ENCODE measurements around the gene C1QTNF6. TPM values are rescaled to one million over a fixed set of nuclear protein-coding genes. Genes with fewer than 3 reads are reported as not detected.

The C1QTNF6 gene
- total RNA-seq, 1 donor from 2014 or later = 6.0 TPM

GRCh38 chr22:37219533-37219932, 31.5 kb upstream of the C1QTNF6 start:
- Histone ChIP-seq H3K4me1 (ENCODE audit: insufficient read depth, low read length) (no peaks in the 10 kb centered on the region), H4K20me1 (ENCODE audit: insufficient read depth, low read length) (no peaks in the 10 kb centered on the region), H3K79me2 (ENCODE audit: insufficient read depth, low read length) (no peaks in the 10 kb centered on the region), H3K36me3 (ENCODE audit: insufficient read depth, low read length) (no peaks in the 10 kb centered on the region), H2AFZ (ENCODE audit: low read depth, low read length) (no peak overlapping the region), H3K27ac (ENCODE audit: low read depth, low read length) (no peak overlapping the region), H3K4me2 (ENCODE audit: low read length) (no peak overlapping the region), H3K4me3 (ENCODE audit: insufficient read depth, low read depth, low read length) (no peak overlapping the region), H3K9me3 (ENCODE audit: insufficient read depth, low read depth, low read length) (peaks cover 4% of the 10 kb centered on the region), H3K9ac (ENCODE audit: low read length) (no peak overlapping the region), H3K27me3 (ENCODE audit: insufficient read depth, low read length) (peaks cover 10% of the 10 kb centered on the region)
- peaks cover 2% of the 10 kb centered on the region for H3K36me3 Mint-ChIP-seq (ENCODE audit: low read depth, unreplicated experiment)
- peaks cover 17% of the 10 kb centered on the region for H3K9me3 Mint-ChIP-seq (ENCODE audit: unreplicated experiment)
- H3K4me1 Mint-ChIP-seq (ENCODE audit: low read depth, unreplicated experiment) = no peaks in the 10 kb centered on the region
- H3K4me3 Mint-ChIP-seq (ENCODE audit: unreplicated experiment) = no peak overlapping the region
- no peak overlapping the region for H3K27ac Mint-ChIP-seq (ENCODE audit: unreplicated experiment)
- DNase-seq (ENCODE audit: low read depth) (no peak), FAIRE-seq (no peak)
- TF ChIP-seq EZH2 (IDR thresholded peaks at IDR 0.05; ENCODE audit: insufficient read depth, low read length) (no peak), CTCF (IDR thresholded peaks at IDR 0.05; ENCODE audit: insufficient read depth, low read depth, low read length) (no peak)
- H3K27me3 Mint-ChIP-seq (ENCODE audit: low read depth, unreplicated experiment) = peaks cover 44% of the 10 kb centered on the region

GRCh38 chr22:37218771-37219411, 30.8 kb upstream of the C1QTNF6 start:
- no peak overlapping the region for H3K4me3 ChIP-seq (ENCODE audit: insufficient read depth, low read depth, low read length)
- peaks cover 10% of the 10 kb centered on the region for H3K27me3 ChIP-seq (ENCODE audit: insufficient read depth, low read length)
- no peaks in the 10 kb centered on the region for H3K79me2 ChIP-seq (ENCODE audit: insufficient read depth, low read length)
- no peak for DNase-seq (ENCODE audit: low read depth)
- H3K9me3 ChIP-seq (ENCODE audit: insufficient read depth, low read depth, low read length) = peaks cover 4% of the 10 kb centered on the region
- Mint-ChIP-seq H3K36me3 (ENCODE audit: low read depth, unreplicated experiment) (peaks cover 2% of the 10 kb centered on the region), H3K27ac (ENCODE audit: unreplicated experiment) (no peak overlapping the region), H3K9me3 (ENCODE audit: unreplicated experiment) (peaks cover 17% of the 10 kb centered on the region), H3K27me3 (ENCODE audit: low read depth, unreplicated experiment) (peaks cover 44% of the 10 kb centered on the region), H3K4me1 (ENCODE audit: low read depth, unreplicated experiment) (no peaks in the 10 kb centered on the region), H3K4me3 (ENCODE audit: unreplicated experiment) (no peak overlapping the region)
- H2AFZ ChIP-seq (ENCODE audit: low read depth, low read length) = no peak overlapping the region
- no peak for FAIRE-seq
- H3K4me2 ChIP-seq (ENCODE audit: low read length) = no peak overlapping the region
- TF ChIP-seq EZH2 (IDR thresholded peaks at IDR 0.05; ENCODE audit: insufficient read depth, low read length) (no peak), CTCF (IDR thresholded peaks at IDR 0.05; ENCODE audit: insufficient read depth, low read depth, low read length) (no peak)
- no peaks in the 10 kb centered on the region for H3K36me3 ChIP-seq (ENCODE audit: insufficient read depth, low read length)
- no peak overlapping the region for H3K9ac ChIP-seq (ENCODE audit: low read length)
- no peaks in the 10 kb centered on the region for H3K4me1 ChIP-seq (ENCODE audit: insufficient read depth, low read length)
- no peak overlapping the region for H3K27ac ChIP-seq (ENCODE audit: low read depth, low read length)
- H4K20me1 ChIP-seq (ENCODE audit: insufficient read depth, low read length) = no peaks in the 10 kb centered on the region

- peaks cover 44% of the 10 kb centered on the region for H3K27me3 Mint-ChIP-seq (ENCODE audit: low read depth, unreplicated experiment)
- H3K36me3 ChIP-seq (ENCODE audit: insufficient read depth, low read length) = no peaks in the 10 kb centered on the region
- H2AFZ ChIP-seq (ENCODE audit: low read depth, low read length) = no peak overlapping the region
- H3K9ac ChIP-seq (ENCODE audit: low read length) = no peak overlapping the region
- H3K4me2 ChIP-seq (ENCODE audit: low read length) = no peak overlapping the region
- H3K4me1 ChIP-seq (ENCODE audit: insufficient read depth, low read length) = no peaks in the 10 kb centered on the region
- peaks cover 4% of the 10 kb centered on the region for H3K9me3 ChIP-seq (ENCODE audit: insufficient read depth, low read depth, low read length)
- H3K36me3 Mint-ChIP-seq (ENCODE audit: low read depth, unreplicated experiment) = peaks cover 2% of the 10 kb centered on the region
- H3K4me3 Mint-ChIP-seq (ENCODE audit: unreplicated experiment) = no peak overlapping the region
- peaks cover 10% of the 10 kb centered on the region for H3K27me3 ChIP-seq (ENCODE audit: insufficient read depth, low read length)
- no peak overlapping the region for H3K27ac Mint-ChIP-seq (ENCODE audit: unreplicated experiment)
- H3K27ac ChIP-seq (ENCODE audit: low read depth, low read length) = no peak overlapping the region
- TF ChIP-seq EZH2 (IDR thresholded peaks at IDR 0.05; ENCODE audit: insufficient read depth, low read length) (no peak), CTCF (IDR thresholded peaks at IDR 0.05; ENCODE audit: insufficient read depth, low read depth, low read length) (no peak)
- H3K9me3 Mint-ChIP-seq (ENCODE audit: unreplicated experiment) = peaks cover 17% of the 10 kb centered on the region
- no peaks in the 10 kb centered on the region for H3K4me1 Mint-ChIP-seq (ENCODE audit: low read depth, unreplicated experiment)
- H3K79me2 ChIP-seq (ENCODE audit: insufficient read depth, low read length) = no peaks in the 10 kb centered on the region
- DNase-seq (ENCODE audit: low read depth) = no peak
- H3K4me3 ChIP-seq (ENCODE audit: insufficient read depth, low read depth, low read length) = no peak overlapping the region
- H4K20me1 ChIP-seq (ENCODE audit: insufficient read depth, low read length) = no peaks in the 10 kb centered on the region
- no peak for FAIRE-seq
These were observed 30.3 kb upstream of the C1QTNF6 start for GRCh38 chr22:37218399-37218770.

Measured in astrocyte (in vitro differentiated cells and primary cell).